ENCODE results near the gene LIPI.

- TF ChIP-seq CTCF (IDR thresholded peaks at IDR 0.05; ENCODE audit: low read depth, low read length) (no peak), MYC (IDR thresholded peaks at IDR 0.05; ENCODE audit: low read depth, low read length) (no peak)
Observed at GRCh38 chr21:14243874-14244273, 33.1 kb upstream of the LIPI start.
